SK-N-MC (cell line): ENCODE results near the gene UBXN2A.
"Not testable (repeated sequence)": the region's sequence is repeated elsewhere in the genome, so short reads cannot be mapped to it uniquely, and the experiment has no call there.

Experiments
- DNase-seq: peaks from one replicate; pipeline ENCODE4 v3.0.0-alpha.2; 2011; ENCODE audit warnings: low read depth, low spot score
- H3K27ac ChIP-seq: fragments of 200-600 bp; sonication (generic); 2 replicates; pipeline ENCODE4 v1.5.1; 2016; ENCODE audit warnings: mixed run types
- H3K36me3 ChIP-seq: fragments of 200-600 bp; sonication (generic); 2 replicates; pipeline ENCODE4 v1.6.1; 2017; ENCODE audit warnings: antibody characterized with exemption, low read length, mixed read lengths; ENCODE audit not compliant: insufficient read depth
- H3K4me3 ChIP-seq: fragments of 200-600 bp; sonication (generic); 2 replicates; pipeline ENCODE4 v1.5.1; 2016
- H3K9ac ChIP-seq: fragments of 200-600 bp; sonication (generic); 2 replicates; pipeline ENCODE4 v1.8.0; 2017; ENCODE audit warnings: mixed run types, mixed read lengths; ENCODE audit not compliant: insufficient read length
- H3K9me3 ChIP-seq: fragments of 200-600 bp; sonication (generic); 2 replicates; pipeline ENCODE4 v1.6.1; 2017; ENCODE audit warnings: low read depth, mild to moderate bottlenecking, antibody characterized with exemption, low read length, moderate library complexity, mixed read lengths
- EZH2 ChIP-seq: fragments of 200-600 bp; sonication (generic); IDR thresholded peaks from one replicate; pipeline ENCODE4 v1.6.1; 2017; ENCODE audit warnings: antibody characterized with exemption
- FOXP2 ChIP-seq: optimal IDR thresholded peaks from 2 replicates; pipeline ENCODE3; 2011; ENCODE audit warnings: mild to moderate bottlenecking, moderate library complexity; ENCODE audit not compliant: insufficient read depth; ENCODE audit errors: extremely low read length, control extremely low read depth
- POLR2AphosphoS5 ChIP-seq: IDR thresholded peaks from 2 replicates; pipeline ENCODE4 v1.6.1; 2012; ENCODE audit warnings: mild to moderate bottlenecking, low read depth, low read length, borderline replicate concordance

Gene UBXN2A

DNA sequence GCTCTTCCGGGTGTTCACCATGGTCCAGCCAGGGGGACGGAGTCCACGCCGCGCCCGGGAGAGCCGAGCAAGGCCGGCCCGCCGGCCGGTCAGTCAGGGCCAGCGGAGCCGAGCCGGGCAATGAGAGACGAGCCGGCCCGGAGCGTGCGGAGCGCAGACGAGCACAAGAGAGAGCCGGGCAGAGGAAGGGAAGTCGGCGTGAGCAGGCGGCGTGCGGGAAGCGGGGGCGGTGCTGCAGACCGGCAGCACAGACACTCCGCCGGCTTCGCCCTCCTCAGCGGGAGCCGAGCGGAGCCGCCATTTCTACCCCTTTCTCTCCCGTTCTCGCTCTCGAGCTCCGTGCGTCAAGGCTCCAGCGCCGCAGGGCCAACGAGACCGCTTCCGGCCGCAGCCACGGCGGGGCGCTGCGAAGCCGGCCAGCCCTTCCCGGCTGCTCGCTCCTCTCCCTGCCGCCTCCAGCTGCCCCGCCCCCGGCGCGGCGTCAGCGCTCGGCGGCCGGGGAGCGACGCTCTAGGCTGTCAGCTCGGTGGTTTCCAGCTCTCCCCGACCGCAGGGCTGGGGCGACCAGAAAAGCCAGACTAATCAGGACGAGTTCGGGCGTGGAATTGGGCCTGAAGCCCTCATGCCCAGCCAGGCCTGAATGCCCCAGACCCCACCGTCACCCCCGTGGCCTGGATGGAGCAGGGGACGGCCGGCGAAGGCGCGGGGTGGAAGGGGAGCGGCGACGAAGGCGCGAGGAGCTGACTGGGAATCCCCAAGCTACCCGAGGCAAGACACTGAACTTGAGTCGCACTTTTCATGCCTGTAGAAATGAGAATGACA lies 13.3 kb upstream of the UBXN2A start, which contains the start of gene ATAD2B:
TSS of gene ATAD2B (minus strand) at position 374 of the 822 bp plus-strand sequence. CDS start at position 21, 353 bp downstream.
- Histone ChIP-seq H3K9ac (peak within 1 kb of the TSS; percentile 98), H3K36me3 (no peaks in the 10 kb centered on the region), H3K27ac (peak within 1 kb of the TSS; percentile 89), H3K4me3 (peak within 1 kb of the TSS; percentile 89), H3K9me3 (no peaks in the 10 kb centered on the region)
- peak; percentile 57 for DNase-seq
- no peak for TF ChIP-seq EZH2
- TF ChIP-seq FOXP2: peak; percentile 88
- peak; percentile 93; the same call in 1 of the 2 replicates for TF ChIP-seq POLR2AphosphoS5

DNA sequence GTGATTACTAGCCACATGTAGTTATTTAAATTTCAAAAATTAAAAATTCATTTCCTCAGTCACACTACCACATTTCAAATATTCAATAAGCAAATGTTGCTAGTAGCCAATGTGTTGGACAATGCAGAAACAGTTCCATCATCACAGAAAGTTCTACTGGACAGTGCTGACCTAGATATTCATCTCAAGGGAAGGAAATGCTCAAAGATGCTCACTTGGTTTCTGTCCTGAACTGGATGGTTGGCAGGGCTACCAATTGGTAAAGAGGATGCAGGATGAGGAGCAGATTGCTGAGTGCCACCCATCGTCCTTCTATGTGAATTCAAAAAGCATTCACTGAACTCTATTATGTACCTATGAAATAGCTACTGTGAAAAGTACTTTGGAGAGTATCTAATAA lies 6.0 kb upstream of the UBXN2A start:
- no peak overlapping the region for H3K27ac ChIP-seq
- H3K9me3 ChIP-seq: no peaks in the 10 kb centered on the region
- H3K36me3 ChIP-seq: no peaks in the 10 kb centered on the region
- no peak overlapping the region for H3K9ac ChIP-seq
- DNase-seq: no peak
- H3K4me3 ChIP-seq: no peak overlapping the region
- TF ChIP-seq EZH2 (no peak), FOXP2 (no peak), POLR2AphosphoS5 (no peak)

GRCh38 chr2:23940718-23941620 lies 706 bp downstream of the UBXN2A start:
- peak overlapping the region; percentile 99 for H3K4me3 ChIP-seq
- TF ChIP-seq POLR2AphosphoS5 (no peak), FOXP2 (no peak), EZH2 (no peak)
- no peaks in the 10 kb centered on the region for H3K9me3 ChIP-seq
- no peaks in the 10 kb centered on the region for H3K36me3 ChIP-seq
- H3K9ac ChIP-seq: peak overlapping the region; percentile 89
- peak overlapping the region; percentile 0; the same call in 1 of the 2 replicates for H3K27ac ChIP-seq
- DNase-seq: no peak

- Histone ChIP-seq H3K4me3 (peak overlapping the region; percentile 99), H3K9ac (no peak overlapping the region), H3K27ac (no peak overlapping the region), H3K36me3 (no peaks in the 10 kb centered on the region), H3K9me3 (no peaks in the 10 kb centered on the region)
- no peak for DNase-seq
- TF ChIP-seq EZH2 (no peak), FOXP2 (no peak), POLR2AphosphoS5 (no peak)
Observed at GRCh38 chr2:23941644-23942043, 1.4 kb downstream of the UBXN2A start.

- Histone ChIP-seq H3K9ac (no peak overlapping the region), H3K36me3 (no peaks in the 10 kb centered on the region), H3K9me3 (no peaks in the 10 kb centered on the region), H3K27ac (no peak overlapping the region), H3K4me3 (no peak overlapping the region)
- DNase-seq: no peak
- TF ChIP-seq EZH2 (no peak), POLR2AphosphoS5 (no peak), FOXP2 (no peak)
Observed at GRCh38 chr2:23943666-23944065, 3.4 kb downstream of the UBXN2A start.

DNA sequence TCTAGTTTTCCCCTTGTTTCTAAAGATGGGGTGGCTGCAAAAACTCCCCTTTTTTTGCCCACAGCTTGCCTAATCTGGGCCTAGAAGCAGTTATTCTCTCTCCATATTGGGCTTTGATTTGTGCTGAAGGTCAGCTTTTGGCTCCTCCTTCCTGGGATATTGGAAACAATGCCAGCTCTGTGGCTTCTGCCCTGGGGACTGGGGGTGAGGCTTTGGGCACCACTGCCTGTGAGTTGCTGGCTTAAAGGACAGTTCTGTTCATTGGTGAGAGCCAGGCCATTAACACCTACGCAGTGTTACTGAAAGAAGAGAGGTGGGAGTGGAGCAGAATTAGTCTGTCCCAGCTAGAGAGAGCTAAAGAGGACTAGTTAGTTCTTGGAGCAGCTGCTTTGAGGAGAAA lies 4.3 kb downstream of the UBXN2A start:
- Histone ChIP-seq H3K9ac (no peak overlapping the region), H3K9me3 (no peaks in the 10 kb centered on the region), H3K4me3 (no peak overlapping the region), H3K36me3 (no peaks in the 10 kb centered on the region), H3K27ac (no peak overlapping the region)
- no peak for DNase-seq
- no peak for TF ChIP-seq FOXP2
- TF ChIP-seq EZH2: no peak
- no peak for TF ChIP-seq POLR2AphosphoS5

GRCh38 chr2:23944976-23945375 lies 4.7 kb downstream of the UBXN2A start:
- H3K9me3 ChIP-seq: no peaks in the 10 kb centered on the region
- TF ChIP-seq FOXP2 (no peak), POLR2AphosphoS5 (no peak), EZH2 (no peak)
- no peak overlapping the region for H3K4me3 ChIP-seq
- no peaks in the 10 kb centered on the region for H3K36me3 ChIP-seq
- H3K9ac ChIP-seq: no peak overlapping the region
- DNase-seq: no peak
- no peak overlapping the region for H3K27ac ChIP-seq

GRCh38 chr2:23947350-23947749 lies 7.1 kb downstream of the UBXN2A start:
- TF ChIP-seq FOXP2 (no peak), EZH2 (no peak), POLR2AphosphoS5 (no peak)
- Histone ChIP-seq H3K9ac (no peak overlapping the region), H3K27ac (no peak overlapping the region), H3K9me3 (no peaks in the 10 kb centered on the region), H3K4me3 (no peak overlapping the region), H3K36me3 (no peaks in the 10 kb centered on the region)
- no peak for DNase-seq

DNA sequence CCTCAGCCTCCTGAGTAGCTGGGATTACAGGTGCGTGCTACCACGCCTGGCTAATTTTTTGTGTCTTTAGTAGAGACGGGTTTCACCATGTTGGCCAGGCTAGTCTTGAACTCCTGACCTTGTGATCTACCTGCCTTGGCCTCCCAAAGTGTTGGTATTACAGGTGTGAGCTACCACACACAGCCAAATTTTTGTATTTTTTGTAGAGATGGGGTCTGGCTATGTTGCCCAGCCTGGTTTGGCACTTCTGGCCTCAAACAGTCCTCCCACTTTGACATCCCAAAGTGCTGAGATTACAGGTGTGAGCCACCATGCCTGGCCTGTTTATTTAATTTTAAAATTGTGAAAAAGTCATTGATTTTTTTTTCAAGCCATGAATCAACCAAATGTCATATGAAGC lies 12.3 kb downstream of the UBXN2A start:
- not testable (repeated sequence) for DNase-seq, H3K27ac ChIP-seq, H3K9me3 ChIP-seq, H3K9ac ChIP-seq, H3K36me3 ChIP-seq, H3K4me3 ChIP-seq
